Measurements from ENCODE around the gene IL1R2. TPM values are rescaled to one million over a fixed set of nuclear protein-coding genes. Genes with fewer than 3 reads are reported as not detected.
A peak's percentile ranks its signal among the peaks of the same experiment; 100 is the strongest.

IL1R2 gene
- total and polyA plus RNA-seq, 2 of the 13 experiments (the other 11 are each of a cell fraction or from before 2014, with no cell fraction given): 3.6 to 7.3 TPM

DNA sequence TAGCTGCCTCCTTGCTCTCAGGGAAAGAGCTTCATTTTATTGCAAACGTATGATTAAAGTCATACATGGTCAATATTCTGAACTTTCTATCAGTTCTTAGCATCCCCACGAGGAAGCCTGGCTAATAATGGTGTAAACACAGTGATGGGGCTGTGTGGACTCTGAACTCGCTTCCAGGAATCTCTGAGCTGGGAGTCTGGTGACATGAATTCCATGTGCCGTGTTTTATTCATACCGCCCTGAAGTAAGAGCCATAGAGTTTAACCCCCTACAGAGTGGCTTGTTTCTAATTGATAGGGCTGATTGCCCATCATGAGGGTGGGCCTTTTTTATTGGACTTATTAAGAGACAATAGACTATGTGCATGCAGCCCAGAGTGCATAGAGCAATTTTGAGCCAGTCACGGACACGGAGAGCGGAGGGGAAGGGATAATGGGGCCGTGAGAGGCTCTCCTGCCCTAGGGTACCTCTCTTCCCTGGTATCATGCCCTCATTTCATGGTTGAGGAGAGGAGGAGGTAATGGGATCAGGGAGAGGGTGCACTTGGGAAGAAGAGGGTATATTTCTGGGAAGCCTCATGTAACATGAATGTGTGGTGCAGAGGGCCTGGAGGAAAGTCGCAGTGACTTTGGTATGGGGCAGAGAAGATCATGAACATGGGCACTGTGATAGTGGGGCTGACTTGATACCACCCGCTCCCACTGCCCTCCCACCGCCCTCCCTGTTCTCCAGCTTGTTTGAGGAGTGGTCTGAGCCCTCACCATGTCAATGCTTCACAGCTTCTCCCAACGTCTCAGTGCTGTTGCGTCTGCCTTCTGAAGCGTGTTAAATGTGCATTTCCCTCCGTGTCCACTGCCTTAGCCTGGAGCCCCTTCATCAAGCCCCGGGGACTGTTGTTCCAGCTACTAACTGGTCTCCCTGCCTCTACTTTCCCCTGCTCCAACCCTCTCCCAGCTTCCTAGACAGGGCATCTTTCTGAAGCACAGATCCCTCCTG lies 73.2 kb downstream of the IL1R2 start (continued):
- TF ChIP-seq GZF1 (CRISPR knock-in tag; IDR thresholded peaks at IDR 0.05) (no peak), ZNF414 (CRISPR knock-in tag; IDR thresholded peaks at IDR 0.05) (no peak), THRA (CRISPR knock-in tag; IDR thresholded peaks at IDR 0.05; ENCODE audit: borderline replicate concordance) (peak; percentile 52; the same call in 1 of the 2 replicates), ETV6 (CRISPR knock-in tag; conservative IDR thresholded peaks at IDR 0.05) (no peak), ZNF616 (CRISPR knock-in tag; IDR thresholded peaks at IDR 0.05; ENCODE audit: low read depth) (no peak), ZKSCAN8 (CRISPR knock-in tag; IDR thresholded peaks at IDR 0.05; ENCODE audit: borderline replicate concordance) (0 out of 2 replicates have a peak, but pooled peaks have one; percentile 18), NCOA5 (CRISPR knock-in tag; IDR thresholded peaks at IDR 0.05) (no peak), ZNF710 (CRISPR knock-in tag; IDR thresholded peaks at IDR 0.05; ENCODE audit: borderline replicate concordance) (no peak), ZNF609 (CRISPR knock-in tag; IDR thresholded peaks at IDR 0.05; ENCODE audit: borderline replicate concordance) (0 out of 2 replicates have a peak, but pooled peaks have one; percentile 9)
- TF ChIP-seq, protein P1, sequence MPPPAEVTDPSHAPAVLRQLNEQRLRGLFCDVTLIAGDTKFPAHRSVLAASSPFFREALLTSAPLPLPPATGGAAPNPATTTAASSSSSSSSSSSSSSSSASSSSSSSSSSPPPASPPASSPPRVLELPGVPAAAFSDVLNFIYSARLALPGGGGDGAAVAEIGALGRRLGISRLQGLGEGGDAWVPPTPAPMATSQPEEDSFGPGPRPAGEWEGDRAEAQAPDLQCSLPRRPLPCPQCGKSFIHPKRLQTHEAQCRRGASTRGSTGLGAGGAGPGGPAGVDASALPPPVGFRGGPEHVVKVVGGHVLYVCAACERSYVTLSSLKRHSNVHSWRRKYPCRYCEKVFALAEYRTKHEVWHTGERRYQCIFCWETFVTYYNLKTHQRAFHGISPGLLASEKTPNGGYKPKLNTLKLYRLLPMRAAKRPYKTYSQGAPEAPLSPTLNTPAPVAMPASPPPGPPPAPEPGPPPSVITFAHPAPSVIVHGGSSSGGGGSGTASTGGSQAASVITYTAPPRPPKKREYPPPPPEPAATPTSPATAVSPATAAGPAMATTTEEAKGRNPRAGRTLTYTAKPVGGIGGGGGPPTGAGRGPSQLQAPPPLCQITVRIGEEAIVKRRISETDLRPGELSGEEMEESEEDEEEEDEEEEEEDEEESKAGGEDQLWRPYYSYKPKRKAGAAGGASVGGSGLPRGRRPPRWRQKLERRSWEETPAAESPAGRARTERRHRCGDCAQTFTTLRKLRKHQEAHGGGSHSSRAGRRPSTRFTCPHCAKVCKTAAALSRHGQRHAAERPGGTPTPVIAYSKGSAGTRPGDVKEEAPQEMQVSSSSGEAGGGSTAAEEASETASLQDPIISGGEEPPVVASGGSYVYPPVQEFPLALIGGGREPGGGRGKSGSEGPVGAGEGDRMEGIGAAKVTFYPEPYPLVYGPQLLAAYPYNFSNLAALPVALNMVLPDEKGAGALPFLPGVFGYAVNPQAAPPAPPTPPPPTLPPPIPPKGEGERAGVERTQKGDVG (CRISPR knock-in tag; IDR thresholded peaks at IDR 0.05; ENCODE audit: borderline replicate concordance): peak; percentile 2
- TF ChIP-seq, protein P2, sequence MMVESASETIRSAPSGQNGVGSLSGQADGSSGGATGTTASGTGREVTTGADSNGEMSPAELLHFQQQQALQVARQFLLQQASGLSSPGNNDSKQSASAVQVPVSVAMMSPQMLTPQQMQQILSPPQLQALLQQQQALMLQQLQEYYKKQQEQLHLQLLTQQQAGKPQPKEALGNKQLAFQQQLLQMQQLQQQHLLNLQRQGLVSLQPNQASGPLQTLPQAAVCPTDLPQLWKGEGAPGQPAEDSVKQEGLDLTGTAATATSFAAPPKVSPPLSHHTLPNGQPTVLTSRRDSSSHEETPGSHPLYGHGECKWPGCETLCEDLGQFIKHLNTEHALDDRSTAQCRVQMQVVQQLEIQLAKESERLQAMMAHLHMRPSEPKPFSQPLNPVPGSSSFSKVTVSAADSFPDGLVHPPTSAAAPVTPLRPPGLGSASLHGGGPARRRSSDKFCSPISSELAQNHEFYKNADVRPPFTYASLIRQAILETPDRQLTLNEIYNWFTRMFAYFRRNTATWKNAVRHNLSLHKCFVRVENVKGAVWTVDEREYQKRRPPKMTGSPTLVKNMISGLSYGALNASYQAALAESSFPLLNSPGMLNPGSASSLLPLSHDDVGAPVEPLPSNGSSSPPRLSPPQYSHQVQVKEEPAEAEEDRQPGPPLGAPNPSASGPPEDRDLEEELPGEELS (CRISPR knock-in tag; IDR thresholded peaks at IDR 0.05): peak; percentile 48; the same call in 1 of the 2 replicates
